ENCODE measurements around the gene C1QTNF9.
"Not testable (repeated sequence)": the region's sequence is repeated elsewhere in the genome, so short reads cannot be mapped to it uniquely, and the experiment has no call there.

C1QTNF9 gene

DNA sequence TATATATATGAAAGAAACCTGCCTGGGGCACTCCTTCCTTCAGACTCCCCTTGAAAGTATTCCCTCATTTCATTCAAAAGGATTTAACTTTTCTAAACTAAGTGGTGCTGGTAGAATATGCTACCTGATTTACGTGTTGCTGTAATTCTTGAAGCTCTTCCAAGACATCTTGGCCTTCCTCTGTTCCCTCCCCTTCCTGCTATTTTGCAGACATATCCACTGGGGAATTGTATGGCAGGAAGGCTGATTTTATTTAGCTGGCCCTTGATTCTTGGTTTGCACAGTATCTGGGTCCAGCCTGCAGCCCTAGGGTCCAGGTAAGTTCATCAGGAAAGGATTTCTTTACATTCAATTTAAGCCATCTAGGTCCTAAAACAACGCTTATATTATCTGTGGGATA is at the start of gene C1QTNF9:
TSS of gene C1QTNF9 (plus strand) at position 281 of the 400 bp plus-strand sequence. CDS start 6,424 bp downstream, outside the sequence.
- in situ Hi-C loops (cut with MboI; ENCODE audit: low pct_unique_long_range_greater_than_20kb, low sequenced_read_pairs); DNase-seq: not testable (repeated sequence)

DNA sequence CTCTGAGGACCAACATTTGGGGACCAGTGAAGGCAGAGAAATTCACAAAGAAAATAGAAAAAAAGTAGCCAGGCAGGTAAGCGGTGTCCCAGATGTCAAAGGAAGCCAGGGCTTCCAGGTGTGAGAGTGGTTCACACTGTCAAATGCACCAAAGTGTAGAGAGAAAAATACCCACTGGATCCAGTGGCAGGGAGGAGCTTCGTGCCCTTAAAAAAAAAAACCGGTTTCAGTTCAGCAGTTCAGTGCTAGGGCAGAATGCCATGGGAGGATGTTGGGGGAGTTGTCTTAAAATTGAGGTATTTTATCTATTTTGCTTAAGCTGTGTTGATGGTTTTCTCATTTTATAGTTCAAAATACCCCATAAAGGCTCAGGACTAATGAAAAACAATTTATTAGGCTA is 47.8 kb upstream of the C1QTNF9 start:
- in situ Hi-C loops (cut with MboI; ENCODE audit: low pct_unique_long_range_greater_than_20kb, low sequenced_read_pairs), result no loop called here
- DNase-seq, result no peak

- DNase-seq, result no peak
- in situ Hi-C loops (cut with MboI; ENCODE audit: low pct_unique_long_range_greater_than_20kb, low sequenced_read_pairs), result no loop called here
Observed at GRCh38 chr13:24263632-24264031, 45.7 kb upstream of the C1QTNF9 start.

DNA sequence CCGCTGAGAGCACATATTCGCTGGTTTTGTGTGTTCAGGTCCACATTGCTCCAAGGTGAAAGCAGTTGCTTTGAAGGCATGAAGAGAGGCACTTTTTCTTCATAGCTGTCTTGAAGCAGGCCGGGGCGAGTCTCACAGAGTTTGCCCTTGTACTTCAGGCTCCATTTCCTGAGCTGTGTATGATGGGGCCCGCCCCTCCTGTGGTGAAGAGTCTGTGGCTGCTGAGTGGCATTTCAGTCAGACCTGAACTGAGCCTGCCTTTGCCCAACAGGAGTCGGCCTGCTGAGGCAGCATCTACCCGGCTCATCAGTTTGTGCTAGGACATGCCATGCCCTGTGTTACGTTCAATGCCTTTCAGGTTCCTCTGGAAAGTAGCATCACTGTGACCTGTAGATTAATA is 44.4 kb upstream of the C1QTNF9 start:
- in situ Hi-C loops (cut with MboI; ENCODE audit: low pct_unique_long_range_greater_than_20kb, low sequenced_read_pairs), result no loop called here
- no peak for DNase-seq

DNA sequence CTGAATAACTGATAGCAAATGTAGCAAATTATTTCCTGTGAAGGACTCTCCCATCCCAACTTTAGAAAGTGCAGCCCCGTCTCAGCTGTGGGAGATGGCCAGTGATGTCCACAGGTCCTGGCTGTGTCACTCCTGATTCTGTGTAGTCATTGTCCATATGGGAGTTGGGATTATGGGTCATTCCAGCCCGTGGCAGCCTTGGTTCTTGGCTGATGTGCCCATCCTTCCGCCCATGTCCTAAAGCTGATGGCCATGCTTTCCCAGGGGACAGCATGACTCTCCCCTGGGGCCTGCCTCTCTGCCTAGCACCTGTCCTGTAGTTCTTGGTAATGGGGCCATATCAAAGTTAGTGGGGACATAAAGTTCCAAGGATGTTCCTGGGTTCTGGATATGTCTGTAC is 43.9 kb upstream of the C1QTNF9 start:
- in situ Hi-C loops (cut with MboI; ENCODE audit: low pct_unique_long_range_greater_than_20kb, low sequenced_read_pairs), result no loop called here
- no peak for DNase-seq

DNA sequence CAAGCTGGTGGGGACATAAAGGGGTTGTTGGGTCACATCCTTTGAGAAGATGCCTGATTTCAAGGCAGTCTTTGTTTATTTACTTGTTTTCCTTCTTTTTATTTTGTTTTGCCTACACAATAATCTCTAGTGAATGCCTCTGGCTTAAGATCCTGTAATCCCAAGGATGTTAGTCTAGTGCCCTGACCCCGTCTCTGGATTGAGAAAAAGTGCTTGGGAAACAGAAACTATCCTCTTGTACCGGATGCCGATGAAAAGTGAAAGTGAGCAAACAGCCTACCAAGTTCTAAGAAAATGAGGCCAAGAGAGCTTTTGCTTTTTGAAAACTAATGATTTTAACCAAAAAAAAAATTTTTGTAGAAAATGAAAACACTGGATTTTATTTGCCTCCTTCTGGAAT is 42.1 kb upstream of the C1QTNF9 start:
- in situ Hi-C loops (cut with MboI; ENCODE audit: low pct_unique_long_range_greater_than_20kb, low sequenced_read_pairs), result no loop called here
- no peak for DNase-seq

DNA sequence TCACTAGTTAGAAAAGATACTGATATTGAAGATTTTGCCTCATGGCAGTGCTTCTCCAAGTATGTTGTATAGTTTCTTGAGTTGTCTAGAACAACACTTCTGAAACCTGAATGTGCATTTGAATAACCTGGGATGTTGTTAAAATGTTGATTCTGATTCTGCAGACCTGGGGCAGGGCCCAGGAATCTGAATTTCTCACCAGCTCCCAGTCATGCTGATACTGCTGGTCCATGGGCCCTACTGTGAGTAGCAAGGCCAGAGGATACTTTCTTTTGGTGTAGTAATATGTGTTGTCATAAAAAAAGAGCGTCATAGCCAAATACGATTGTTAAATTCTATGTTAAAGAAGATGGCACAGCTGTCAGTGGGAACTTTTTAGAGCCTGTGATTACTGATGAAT is 41.6 kb upstream of the C1QTNF9 start:
- no peak for DNase-seq
- in situ Hi-C loops (cut with MboI; ENCODE audit: low pct_unique_long_range_greater_than_20kb, low sequenced_read_pairs), result no loop called here

DNA sequence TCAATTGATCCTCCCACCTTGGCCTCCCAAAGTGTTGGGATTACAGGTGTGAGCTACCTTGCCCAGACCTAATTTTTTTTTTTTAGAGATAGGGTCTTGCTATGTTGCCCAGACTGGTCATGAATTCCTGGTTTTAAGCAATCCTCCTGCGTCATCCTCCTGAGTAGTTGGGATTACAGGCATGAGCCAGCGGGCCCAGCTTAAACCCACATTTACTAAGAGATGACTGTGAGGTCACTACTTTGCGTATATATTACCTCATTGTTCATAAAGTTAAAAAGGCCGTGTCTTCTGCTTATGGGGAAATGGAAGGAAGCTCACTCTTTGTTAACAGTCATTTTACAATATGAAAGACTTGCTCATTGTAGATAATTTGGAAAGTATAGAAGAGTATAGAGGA is 39.6 kb upstream of the C1QTNF9 start:
- in situ Hi-C loops (cut with MboI; ENCODE audit: low pct_unique_long_range_greater_than_20kb, low sequenced_read_pairs), result no loop called here
- DNase-seq, result no peak

GRCh38 chr13:24270639-24271141 is 38.7 kb upstream of the C1QTNF9 start:
- peak; percentile 68 for DNase-seq
- in situ Hi-C loops (cut with MboI; ENCODE audit: low pct_unique_long_range_greater_than_20kb, low sequenced_read_pairs), result no loop called here

DNA sequence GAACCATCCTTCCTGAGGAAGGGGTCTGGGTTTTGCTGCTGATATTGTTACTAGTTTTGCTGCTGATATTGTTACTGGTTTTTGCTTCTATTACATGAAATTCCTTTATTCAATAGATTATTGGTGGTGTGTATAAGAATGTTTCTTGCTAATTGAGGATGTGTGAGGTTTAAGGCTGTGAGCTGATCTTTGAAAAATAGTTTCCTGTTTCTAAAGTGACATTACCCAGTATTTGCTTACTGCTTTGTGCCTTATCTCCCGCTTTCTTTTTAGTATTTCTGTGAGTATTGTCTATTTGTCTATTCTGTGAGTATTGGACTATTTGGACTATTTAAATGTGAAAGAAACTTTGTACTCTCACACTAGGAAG is 38.2 kb upstream of the C1QTNF9 start:
- in situ Hi-C loops (cut with MboI; ENCODE audit: low pct_unique_long_range_greater_than_20kb, low sequenced_read_pairs), result no loop called here
- DNase-seq, result no peak

DNA sequence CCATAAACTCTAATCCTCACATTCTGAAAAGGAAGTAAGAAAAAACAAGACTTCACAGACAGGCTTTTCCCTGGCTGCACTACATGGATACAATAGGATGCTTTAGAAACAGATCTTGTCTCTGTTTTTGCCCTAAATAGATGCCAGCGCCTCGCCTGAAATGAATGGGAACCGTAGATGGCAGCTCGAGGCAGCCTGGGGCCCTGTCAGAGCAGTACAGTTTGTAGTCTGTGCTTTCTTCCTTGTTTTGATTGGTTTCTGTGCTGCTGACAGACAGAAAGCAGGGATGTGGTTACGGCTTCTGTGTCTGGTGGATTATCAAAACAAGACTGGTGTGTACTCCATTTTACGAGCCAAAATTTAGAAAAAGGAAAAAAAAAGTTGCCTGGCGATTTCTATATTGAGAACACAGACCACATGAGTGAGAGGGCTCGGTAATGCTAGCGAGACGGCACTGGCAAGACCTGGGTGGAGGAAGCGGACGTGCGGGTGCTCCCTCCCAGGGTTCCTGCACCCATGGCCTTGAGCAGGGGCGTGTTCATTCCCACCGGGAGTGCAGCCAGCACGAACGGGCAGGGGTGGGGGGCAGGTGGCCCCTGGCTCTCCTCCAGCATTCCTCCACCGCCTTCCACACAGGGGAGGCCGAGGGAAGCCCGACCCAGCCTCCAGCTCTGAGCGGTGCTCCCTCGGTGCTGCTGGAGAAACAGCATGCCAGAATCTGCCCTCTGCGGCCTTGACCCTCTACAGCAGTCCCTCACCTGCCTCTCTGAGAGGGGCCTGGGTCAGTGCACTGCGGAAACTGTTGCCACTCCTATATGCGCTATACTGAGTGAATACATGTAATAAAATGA is 37.6 kb upstream of the C1QTNF9 start:
- in situ Hi-C loops (cut with MboI; ENCODE audit: low pct_unique_long_range_greater_than_20kb, low sequenced_read_pairs), result no loop called here
- DNase-seq, result peak; percentile 91

- no peak for DNase-seq
- in situ Hi-C loops (cut with MboI; ENCODE audit: low pct_unique_long_range_greater_than_20kb, low sequenced_read_pairs), result no loop called here
Observed at GRCh38 chr13:24272452-24273161, 36.8 kb upstream of the C1QTNF9 start.

GRCh38 chr13:24273926-24274325 is 35.5 kb upstream of the C1QTNF9 start:
- DNase-seq, result no peak
- in situ Hi-C loops (cut with MboI; ENCODE audit: low pct_unique_long_range_greater_than_20kb, low sequenced_read_pairs), result no loop called here

- in situ Hi-C loops (cut with MboI; ENCODE audit: low pct_unique_long_range_greater_than_20kb, low sequenced_read_pairs), result no loop called here
- peak; percentile 53 for DNase-seq
Observed at GRCh38 chr13:24274452-24275021, 34.8 kb upstream of the C1QTNF9 start.

- in situ Hi-C loops (cut with MboI; ENCODE audit: low pct_unique_long_range_greater_than_20kb, low sequenced_read_pairs), result no loop called here
- DNase-seq, result no peak
Observed at GRCh38 chr13:24275041-24275440, 34.3 kb upstream of the C1QTNF9 start.

GRCh38 chr13:24276306-24276705 is 33.1 kb upstream of the C1QTNF9 start:
- in situ Hi-C loops (cut with MboI; ENCODE audit: low pct_unique_long_range_greater_than_20kb, low sequenced_read_pairs), result no loop called here
- DNase-seq, result peak; percentile 39

GRCh38 chr13:24276861-24277260 is 32.5 kb upstream of the C1QTNF9 start:
- DNase-seq, result no peak
- in situ Hi-C loops (cut with MboI; ENCODE audit: low pct_unique_long_range_greater_than_20kb, low sequenced_read_pairs), result no loop called here

- in situ Hi-C loops (cut with MboI; ENCODE audit: low pct_unique_long_range_greater_than_20kb, low sequenced_read_pairs), result no loop called here
- DNase-seq, result no peak
Observed at GRCh38 chr13:24277761-24278160, 31.6 kb upstream of the C1QTNF9 start.

- DNase-seq, result no peak
- in situ Hi-C loops (cut with MboI; ENCODE audit: low pct_unique_long_range_greater_than_20kb, low sequenced_read_pairs), result no loop called here
Observed at GRCh38 chr13:24279327-24280110, 29.9 kb upstream of the C1QTNF9 start.
